ENCODE measurements around the gene TMIGD3. TPM values are rescaled to one million over a fixed set of nuclear protein-coding genes. Genes with fewer than 3 reads are reported as not detected.
A peak's percentile ranks its signal among the peaks of the same experiment; 100 is the strongest.

TMIGD3 gene
- total RNA-seq, 2 donors from 2014 or later, result not detected

DNA sequence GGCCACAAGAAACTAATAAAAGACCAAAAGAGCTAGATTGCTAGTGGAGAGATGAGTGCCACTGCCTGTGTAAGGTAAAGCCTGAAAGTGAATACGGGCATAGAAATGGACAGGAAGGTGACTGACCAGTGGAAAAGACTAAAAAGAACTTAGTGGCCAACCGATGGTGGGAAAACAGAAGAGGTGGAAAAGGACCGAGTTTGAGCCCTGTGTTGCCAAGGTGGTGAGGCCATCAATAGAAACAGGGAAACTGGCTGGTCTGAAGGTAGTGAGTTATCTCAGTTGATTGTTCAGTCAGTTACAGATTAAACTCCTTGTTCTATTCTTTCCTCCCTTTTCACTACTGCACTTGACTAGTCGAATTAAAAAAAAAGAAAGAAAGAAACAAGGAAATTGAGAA is 56.9 kb downstream of the TMIGD3 start:
- Mint-ChIP-seq H3K27ac (no peak overlapping the region), H3K27me3 (no peaks in the 10 kb centered on the region), H3K36me3 (ENCODE audit: low read depth) (peaks cover 16% of the 10 kb centered on the region), H3K4me3 (peak overlapping the region; percentile 100), H3K4me1 (peaks cover 58% of the 10 kb centered on the region)
- no peak for ATAC-seq
- DNase-seq, result no peak
- no peaks in the 10 kb centered on the region for H3K9me3 ChIP-seq (ENCODE audit: control insufficient read depth, low read length, poor library complexity, severe bottlenecking)

DNA sequence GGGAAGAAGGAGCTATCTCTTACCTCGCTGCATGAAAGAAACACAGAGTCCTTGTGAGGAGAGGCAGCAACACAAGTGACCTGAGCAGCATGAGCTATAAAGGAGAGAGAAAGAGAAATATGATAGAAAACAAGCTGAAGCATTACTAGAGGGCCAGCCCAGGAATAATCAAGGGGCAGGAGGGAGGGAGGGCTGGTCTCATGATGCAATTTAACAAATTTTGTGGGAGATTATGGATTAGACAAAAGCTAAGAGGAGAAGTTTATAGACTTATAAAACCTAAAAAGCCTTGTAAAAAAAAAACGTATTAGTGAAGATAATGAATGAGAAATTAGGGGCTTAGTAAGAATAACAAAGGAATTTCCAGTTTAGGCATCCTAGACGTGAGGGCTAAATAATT is 59.4 kb downstream of the TMIGD3 start:
- Mint-ChIP-seq H3K36me3 (ENCODE audit: low read depth) (peaks cover 11% of the 10 kb centered on the region), H3K27me3 (no peaks in the 10 kb centered on the region), H3K4me1 (peaks cover 41% of the 10 kb centered on the region), H3K27ac (peak overlapping the region; percentile 83), H3K4me3 (no peak overlapping the region)
- ATAC-seq (no peak), DNase-seq (no peak)
- H3K9me3 ChIP-seq (ENCODE audit: control insufficient read depth, low read length, poor library complexity, severe bottlenecking), result no peaks in the 10 kb centered on the region

GRCh38 chr1:111442457-111442856 is 61.0 kb downstream of the TMIGD3 start:
- peaks cover 29% of the 10 kb centered on the region for H3K4me1 Mint-ChIP-seq

GRCh38 chr1:111441573-111442192 is 61.8 kb downstream of the TMIGD3 start:
- Mint-ChIP-seq H3K36me3 (ENCODE audit: low read depth) (peaks cover 14% of the 10 kb centered on the region), H3K27ac (peak overlapping the region; percentile 84)

More at GRCh38 chr1:111442457-111442856, 61.0 kb downstream of the TMIGD3 start:
- H3K27ac Mint-ChIP-seq, result peak overlapping the region; percentile 9
- ATAC-seq (no peak), DNase-seq (no peak)
- peaks cover 14% of the 10 kb centered on the region for H3K36me3 Mint-ChIP-seq (ENCODE audit: low read depth)
- H3K4me3 Mint-ChIP-seq, result no peak overlapping the region
- H3K9me3 ChIP-seq (ENCODE audit: control insufficient read depth, low read length, poor library complexity, severe bottlenecking), result no peaks in the 10 kb centered on the region
- H3K27me3 Mint-ChIP-seq, result no peaks in the 10 kb centered on the region

GRCh38 chr1:111439461-111440351 is 63.7 kb downstream of the TMIGD3 start:
- peaks cover 9% of the 10 kb centered on the region for H3K36me3 Mint-ChIP-seq (ENCODE audit: low read depth)
- no peak overlapping the region for H3K4me3 Mint-ChIP-seq
- H3K27me3 Mint-ChIP-seq, result no peaks in the 10 kb centered on the region
- no peaks in the 10 kb centered on the region for H3K9me3 ChIP-seq (ENCODE audit: control insufficient read depth, low read length, poor library complexity, severe bottlenecking)
- H3K27ac Mint-ChIP-seq, result peak overlapping the region; percentile 81
- DNase-seq (no peak), ATAC-seq (no peak)
- H3K4me1 Mint-ChIP-seq, result peaks cover 14% of the 10 kb centered on the region

More at GRCh38 chr1:111441573-111442192, 61.8 kb downstream of the TMIGD3 start:
- no peaks in the 10 kb centered on the region for H3K9me3 ChIP-seq (ENCODE audit: control insufficient read depth, low read length, poor library complexity, severe bottlenecking)
- Mint-ChIP-seq H3K4me3 (no peak overlapping the region), H3K4me1 (peaks cover 21% of the 10 kb centered on the region), H3K27me3 (no peaks in the 10 kb centered on the region)
- peak; percentile 95 for ATAC-seq
- peak; percentile 22 to 55 (median 36) for DNase-seq

GRCh38 chr1:111436726-111437125 is 66.7 kb downstream of the TMIGD3 start:
- Mint-ChIP-seq H3K4me1 (peaks cover 9% of the 10 kb centered on the region), H3K36me3 (ENCODE audit: low read depth) (peaks cover 6% of the 10 kb centered on the region)
- no peak for ATAC-seq

More at GRCh38 chr1:111436726-111437125, 66.7 kb downstream of the TMIGD3 start:
- Mint-ChIP-seq H3K4me3 (no peak overlapping the region), H3K27me3 (no peaks in the 10 kb centered on the region), H3K27ac (no peak overlapping the region)
- DNase-seq, result no peak
- H3K9me3 ChIP-seq (ENCODE audit: control insufficient read depth, low read length, poor library complexity, severe bottlenecking), result no peaks in the 10 kb centered on the region

Other genes with a start within 250 kb of the TMIGD3 start
- not detected for gene CHIA, start 212.8 kb downstream of the TMIGD3 start, total RNA-seq
- gene OVGP1, start 75.9 kb downstream of the TMIGD3 start, total RNA-seq, result 1 to 10 TPM; 7.5 to 10.0 TPM
- gene WDR77, start 54.4 kb downstream of the TMIGD3 start, total RNA-seq, result 10 to 100 TPM; 17.6 to 19.5 TPM
- gene ATP5PB, start 54.2 kb downstream of the TMIGD3 start, total RNA-seq, result 100 to 1,000 TPM in 1 of 2 donors, 10 to 100 TPM in 1; 86.1 to 101 TPM
- 10 to 100 TPM; 31.3 to 50.8 TPM for gene C1orf162, start 29.6 kb downstream of the TMIGD3 start, total RNA-seq
- not detected for gene ADORA3, start within 50 bp of the TMIGD3 start, total RNA-seq
- 100 to 1,000 TPM; 109 to 112 TPM for gene RAP1A, start 116.2 kb upstream of the TMIGD3 start, total RNA-seq
- 1 to 10 TPM; 1.5 to 9.0 TPM for gene INKA2, start 235.8 kb upstream of the TMIGD3 start, total RNA-seq